ENCODE results near the gene CTSH. TPM values are rescaled to one million over a fixed set of nuclear protein-coding genes. Genes with fewer than 3 reads are reported as not detected.

Gene CTSH
- total RNA-seq, 4 donors from 2014 or later: 127 to 375 (median 217) TPM

GRCh38 chr15:78983146-78983918 lies 38.5 kb upstream of the CTSH start:
- no peak for TF ChIP-seq CTCF (IDR thresholded peaks at IDR 0.05; ENCODE audit: low read depth)

GRCh38 chr15:78982736-78983135 lies 37.9 kb upstream of the CTSH start:
- TF ChIP-seq CTCF (IDR thresholded peaks at IDR 0.05; ENCODE audit: low read depth): no peak

GRCh38 chr15:78981532-78982313 lies 36.9 kb upstream of the CTSH start:
- no peak for TF ChIP-seq CTCF (IDR thresholded peaks at IDR 0.05; ENCODE audit: low read depth)

GRCh38 chr15:78979456-78980320 lies 34.8 kb upstream of the CTSH start:
- no peak for TF ChIP-seq CTCF (IDR thresholded peaks at IDR 0.05; ENCODE audit: low read depth)

- TF ChIP-seq CTCF (IDR thresholded peaks at IDR 0.05; ENCODE audit: low read depth): no peak
Measured at GRCh38 chr15:78978601-78979179, 33.8 kb upstream of the CTSH start.

- TF ChIP-seq CTCF (IDR thresholded peaks at IDR 0.05; ENCODE audit: low read depth): no peak
Measured at GRCh38 chr15:78977591-78978347, 32.9 kb upstream of the CTSH start.
